GM12878 (cell line): ENCODE measurements around the gene OR6C2. TPM values are rescaled to one million over a fixed set of nuclear protein-coding genes. Genes with fewer than 3 reads are reported as not detected.
"Not testable (repeated sequence)": the region's sequence is repeated elsewhere in the genome, so short reads cannot be mapped to it uniquely, and the experiment has no call there.

Source experiments
- ATAC-seq: fragments of 200-7000 bp; cut with Tn5 transposase; 3 replicates; pipeline ENCODE4 v1.9.1; 2020; ENCODE audit warnings: mild to moderate bottlenecking, moderate library complexity
- BruUV-seq: library from RNA; stranded (reverse); fragments of 400-500 nt; replicated peaks from 2 replicates; lab custom pipeline; 2021; lab: Mats Ljungman, UMichigan
- CTCF ChIA-PET: fragments of 300-600 bp; sonication (Branson Sonifier 250); formaldehyde crosslinking; extraction: SDS; loops from one replicate; lab custom pipeline; 2021; ENCODE audit warnings: inconsistent platforms; lab: Yijun Ruan, JAX
- POLR2A ChIA-PET: fragments of 350-600 bp; formaldehyde crosslinking; extraction: SDS; loops from one replicate; lab custom pipeline; 2021; ENCODE audit warnings: inconsistent platforms; lab: Charles Lee
- RAD21 ChIA-PET: fragments of 300-600 bp; sonication (Branson Sonifier 250); formaldehyde crosslinking; loops from one replicate; lab custom pipeline; 2023; ENCODE audit warnings: antibody characterized with exemption; ENCODE audit not compliant: unreplicated experiment; lab: Charles Lee
- SMC1A ChIA-PET: fragments of 300-600 bp; sonication (Branson Sonifier 250); formaldehyde crosslinking; loops from one replicate; lab custom pipeline; 2023; ENCODE audit not compliant: unreplicated experiment, uncharacterized antibody; lab: Charles Lee
- DNase-seq: peaks from one replicate; pipeline ENCODE4 v3.0.0-alpha.2; 2011; ENCODE audit warnings: low read depth, low spot score
- FAIRE-seq: peaks from 3 replicates; lab custom pipeline; 2011; peaks lifted over from hg19 to GRCh38; lab: Jason Lieb, UNC
- H2AFZ ChIP-seq: 2 replicates; pipeline ENCODE4 v1.6.0; 2011; ENCODE audit warnings: low read depth, low read length, control low read depth; ENCODE audit not compliant: control insufficient read depth
- H3K27ac ChIP-seq: 2 replicates; pipeline ENCODE4 v1.5.1; 2011; ENCODE audit warnings: control low read depth; ENCODE audit not compliant: control insufficient read depth, insufficient read depth
- H3K27me3 ChIP-seq, 2 experiments: replicated peaks in 1 of 2; 2 replicates each; pipeline versions ENCODE4 v1.6.0 to v1.6.1; 2011; ENCODE audit warnings: low read length in 1 of 2; ENCODE audit not compliant: control insufficient read depth in 2 of 2, insufficient read depth in 2 of 2
- H3K36me3 ChIP-seq, 2 experiments: 2 replicates each; pipeline ENCODE4 v1.5.1; 2011; ENCODE audit warnings: low read length in 1 of 2; ENCODE audit not compliant: control insufficient read depth in 2 of 2, insufficient read depth in 2 of 2
- H3K4me1 ChIP-seq: 2 replicates; pipeline ENCODE4 v1.6.1; 2011; ENCODE audit warnings: mild to moderate bottlenecking, low read length, moderate library complexity, mixed read lengths; ENCODE audit not compliant: control insufficient read depth, insufficient read depth
- H3K4me2 ChIP-seq: 2 replicates; pipeline ENCODE4 v1.6.0; 2011; ENCODE audit warnings: control low read depth; ENCODE audit not compliant: control insufficient read depth, insufficient read depth
- H3K4me3 ChIP-seq: fragments of 200-600 bp; sonication (generic); 2 replicates; pipeline ENCODE4 v1.5.1; 2016
- H3K79me2 ChIP-seq: 2 replicates; pipeline ENCODE4 v1.6.0; 2011; ENCODE audit warnings: low read length; ENCODE audit not compliant: control insufficient read depth, insufficient read depth
- H3K9ac ChIP-seq: 2 replicates; pipeline ENCODE4 v1.8.0; 2011; ENCODE audit warnings: low read length, control low read depth, mixed read lengths; ENCODE audit not compliant: control insufficient read depth, insufficient read depth
- H3K9me3 ChIP-seq: replicated peaks from 3 replicates; pipeline ENCODE4 v1.5.1; 2011; ENCODE audit warnings: mild to moderate bottlenecking, low read length; ENCODE audit not compliant: control insufficient read depth, insufficient read depth
- H4K20me1 ChIP-seq: 2 replicates; pipeline ENCODE4 v1.6.0; 2011; ENCODE audit not compliant: control insufficient read depth, insufficient read depth
- WGBS: methylation state at CpG from one replicate; pipeline ENCODE4 v1.1.6; 2016; ENCODE audit warnings: low lambda C conversion rate; ENCODE audit not compliant: insufficient replicate concordance, insufficient coverage; ENCODE audit errors: missing lambda C conversion rate; 5-methylcytosine and 5-hydroxymethylcytosine counted together
- in situ Hi-C: fragments of 300-500 bp; cut with MboI; formaldehyde crosslinking; loops from 9 replicates; pipeline ENCODE4 v1.14.3; 2018; ENCODE audit warnings: mixed read lengths
- intact Hi-C: fragments of 100-400 bp; cut with micrococcal nuclease; formaldehyde crosslinking; loops from one replicate; pipeline ENCODE4 v1.14.2; 2022; ENCODE audit not compliant: unreplicated experiment
- polyA plus RNA-seq, 11 experiments: library from polyadenylated mRNA; depleted of rRNA in 4 of 11; unstranded in 6 of 11; stranded (reverse) in 5 of 11; fragments of >200 nt; fragmentation: Nextera tagmentation in 4 of 11; fragmentation: Illumina TruSeq in 1 of 11; extraction: Ambion mirVana in 4 of 11; extraction: Trizol in 1 of 11; gene quantifications; 1 replicate in 1 of 11; 2 replicates in 10 of 11; pipeline versions ENCODE4 v1.2.1 to v1.2.3, GENCODE V29; 2011 to 2016; ENCODE audit warnings: inconsistent platforms in 2 of 11, missing spikeins in 2 of 11, low read depth in 1 of 11
- total RNA-seq, 4 experiments: library from RNA; depleted of rRNA in 3 of 4; stranded (reverse); fragments of >200 nt in 3 of 4; fragmentation: Illumina TruSeq in 1 of 4; extraction: Trizol in 1 of 4; gene quantifications; 2 replicates each; pipeline versions ENCODE4 v1.2.1 to v1.2.3, GENCODE V29; 2013 to 2021

The OR6C2 gene
- total and polyA plus RNA-seq, 10 of the 15 experiments (the other 5 are each of a cell fraction or from before 2014, with no cell fraction given), result not detected

DNA sequence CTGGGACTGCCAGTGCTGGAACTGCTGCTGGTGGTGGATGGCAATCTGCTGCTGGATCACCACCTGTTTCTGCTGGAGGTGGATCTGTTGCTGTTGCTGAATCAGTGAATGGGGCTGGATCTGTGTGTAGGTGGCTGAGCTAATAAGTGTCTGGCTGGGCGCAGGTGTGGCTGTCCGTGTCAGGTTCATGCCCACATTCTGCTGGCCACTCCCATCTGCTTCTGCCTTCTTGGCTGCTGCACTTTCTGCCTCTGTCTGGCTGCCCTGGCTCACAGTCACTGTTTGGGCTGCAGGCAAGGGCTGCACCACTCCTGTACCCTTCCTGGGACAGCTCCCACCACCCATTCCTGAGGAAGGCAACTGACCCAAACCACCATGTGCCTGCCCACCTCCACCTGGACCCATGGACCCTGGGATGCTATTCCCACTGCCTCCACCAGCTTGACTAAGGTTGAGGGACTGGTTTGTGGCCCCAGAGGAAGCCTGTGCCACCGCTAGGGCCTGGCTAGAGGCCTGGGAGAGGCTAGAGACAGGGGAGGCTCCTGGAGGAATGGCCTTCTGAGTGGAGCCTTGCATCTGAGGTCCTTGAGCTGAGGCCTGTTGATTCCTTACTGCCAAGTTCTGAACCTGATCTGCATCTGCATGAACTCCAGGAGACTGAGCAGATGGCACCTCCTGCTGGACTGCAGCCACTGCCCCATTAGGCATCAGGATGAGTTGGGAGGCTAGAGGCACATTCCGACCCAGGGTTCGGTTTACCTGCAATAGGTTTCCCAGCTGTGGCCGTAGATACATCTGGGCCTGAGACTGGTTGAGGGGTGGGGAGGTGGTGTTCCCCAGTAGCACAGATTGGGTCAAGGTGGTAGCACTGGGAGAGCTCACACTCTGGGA lies 30.1 kb upstream of the OR6C2 start:
- DNase-seq, ATAC-seq, H3K79me2 ChIP-seq, BruUV-seq, RAD21 ChIA-PET, H3K9me3 ChIP-seq, H3K4me2 ChIP-seq, SMC1A ChIA-PET, H4K20me1 ChIP-seq, H3K4me1 ChIP-seq, H2AFZ ChIP-seq, H3K4me3 ChIP-seq, H3K27me3 ChIP-seq, H3K27ac ChIP-seq, FAIRE-seq, H3K9ac ChIP-seq, POLR2A ChIA-PET, H3K36me3 ChIP-seq, CTCF ChIA-PET, in situ Hi-C loops, intact Hi-C loops: not testable (repeated sequence)
- WGBS, result 59% methylated on average over 5 of the region's 6 CpGs

DNA sequence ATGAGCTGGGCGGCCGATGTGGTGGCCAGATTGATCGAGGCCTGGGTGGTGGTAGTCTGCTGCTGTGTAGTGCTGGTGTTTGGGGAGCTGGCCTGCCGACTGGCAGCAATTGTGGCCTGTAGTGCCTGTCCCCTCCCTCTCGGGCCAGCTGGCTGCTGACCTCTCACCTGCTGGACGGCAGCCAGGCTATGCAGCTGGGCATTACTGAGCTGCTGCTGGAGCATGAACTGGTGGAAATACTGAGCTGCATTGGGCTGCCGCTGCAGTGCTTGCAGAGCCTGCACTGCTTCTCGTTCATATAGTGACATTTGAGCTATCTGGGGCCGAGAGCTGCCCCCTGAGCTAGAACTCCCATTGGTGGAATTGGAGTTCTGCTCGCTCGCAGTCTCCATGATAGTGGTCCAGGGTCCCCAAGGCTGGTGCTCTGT lies 29.5 kb upstream of the OR6C2 start:
- ATAC-seq, BruUV-seq, H3K4me2 ChIP-seq, H3K4me3 ChIP-seq, FAIRE-seq, H3K4me1 ChIP-seq, SMC1A ChIA-PET, in situ Hi-C loops, H3K9ac ChIP-seq, intact Hi-C loops, H3K79me2 ChIP-seq, H3K9me3 ChIP-seq, RAD21 ChIA-PET, H3K27ac ChIP-seq, H4K20me1 ChIP-seq, DNase-seq, H3K27me3 ChIP-seq, CTCF ChIA-PET, H2AFZ ChIP-seq, POLR2A ChIA-PET, H3K36me3 ChIP-seq: not testable (repeated sequence)
- WGBS, result 38% methylated on average over 11 of the region's 11 CpGs

DNA sequence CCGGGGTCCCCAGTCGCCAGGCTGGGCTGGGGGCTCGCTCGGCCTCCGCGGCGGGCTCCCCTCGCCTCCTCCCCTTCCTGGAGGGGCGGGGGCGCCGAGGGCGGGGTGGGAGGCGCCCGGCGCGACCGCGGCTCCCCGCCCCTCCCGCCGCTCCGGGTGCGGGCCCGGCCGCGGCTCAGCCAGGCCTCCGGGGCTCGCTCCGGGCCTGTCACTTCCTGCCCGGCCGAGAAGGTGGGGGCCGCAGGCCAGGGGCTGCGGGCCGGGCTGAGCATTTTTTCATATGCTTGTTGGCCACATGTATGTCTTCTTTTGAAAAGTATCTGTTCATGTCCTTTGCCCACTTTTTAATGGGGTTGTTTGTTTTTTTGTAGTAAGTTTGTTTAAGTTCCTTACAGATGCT lies 29.0 kb upstream of the OR6C2 start:
- H3K36me3 ChIP-seq, CTCF ChIA-PET, H3K4me2 ChIP-seq, H3K4me1 ChIP-seq, POLR2A ChIA-PET, BruUV-seq, RAD21 ChIA-PET, H3K4me3 ChIP-seq, DNase-seq, FAIRE-seq, H3K27me3 ChIP-seq, H3K9ac ChIP-seq, intact Hi-C loops, H3K27ac ChIP-seq, in situ Hi-C loops, H3K9me3 ChIP-seq, H4K20me1 ChIP-seq, H2AFZ ChIP-seq, H3K79me2 ChIP-seq: not testable (repeated sequence)
- SMC1A ChIA-PET, result interaction anchor here (1.0 kb wide), 1 partner anchor 60 kb away, joined by 3 read pairs; no protein-coding TSS in a partner anchor
- 0% methylated on average over 8 of the region's 34 CpGs for WGBS
- peak; percentile 67 for ATAC-seq
